CD1c-positive myeloid dendritic cell (primary cell): ENCODE data around the gene KDM4D.

Experiments
- DNase-seq: peaks from one replicate; pipeline ENCODE4 v3.0.0-alpha.2; 2016; ENCODE audit errors: extremely low spot score

The KDM4D gene

GRCh38 chr11:95033051-95033450 lies 59.5 kb downstream of the KDM4D start:
- no peak for DNase-seq

- DNase-seq, result no peak
These were observed 61.8 kb downstream of the KDM4D start for GRCh38 chr11:95035316-95035715.

GRCh38 chr11:95037356-95038035 lies 64.0 kb downstream of the KDM4D start:
- DNase-seq, result peak; percentile 2

- DNase-seq, result no peak
These were observed 68.7 kb downstream of the KDM4D start for GRCh38 chr11:95042239-95042638.

GRCh38 chr11:95042906-95043305 lies 69.4 kb downstream of the KDM4D start:
- no peak for DNase-seq

- DNase-seq, result no peak
These were observed 70.5 kb downstream of the KDM4D start for GRCh38 chr11:95044010-95044409.

- DNase-seq, result no peak
These were observed 72.3 kb downstream of the KDM4D start for GRCh38 chr11:95045812-95046211.
